Fibroblast of pulmonary artery (primary cell): ENCODE results near the gene KCNF1.

Experiments used
- DNase-seq: peaks from one replicate; pipeline ENCODE4 v3.0.0-alpha.2; 2010; ENCODE audit warnings: low read depth
- H3K4me3 ChIP-seq: replicated peaks from 2 replicates; pipeline ENCODE4 v1.5.1; 2011; ENCODE audit warnings: low read depth, mild to moderate bottlenecking, control low read depth, low read length, moderate library complexity
- TF ChIP-seq, protein P1 (sequence below): IDR thresholded peaks from 2 replicates; pipeline ENCODE4 v1.5.1; 2011; ENCODE audit warnings: mild to moderate bottlenecking, control low read depth, low read length, inconsistent platforms; ENCODE audit errors: missing control alignments

Gene KCNF1

DNA sequence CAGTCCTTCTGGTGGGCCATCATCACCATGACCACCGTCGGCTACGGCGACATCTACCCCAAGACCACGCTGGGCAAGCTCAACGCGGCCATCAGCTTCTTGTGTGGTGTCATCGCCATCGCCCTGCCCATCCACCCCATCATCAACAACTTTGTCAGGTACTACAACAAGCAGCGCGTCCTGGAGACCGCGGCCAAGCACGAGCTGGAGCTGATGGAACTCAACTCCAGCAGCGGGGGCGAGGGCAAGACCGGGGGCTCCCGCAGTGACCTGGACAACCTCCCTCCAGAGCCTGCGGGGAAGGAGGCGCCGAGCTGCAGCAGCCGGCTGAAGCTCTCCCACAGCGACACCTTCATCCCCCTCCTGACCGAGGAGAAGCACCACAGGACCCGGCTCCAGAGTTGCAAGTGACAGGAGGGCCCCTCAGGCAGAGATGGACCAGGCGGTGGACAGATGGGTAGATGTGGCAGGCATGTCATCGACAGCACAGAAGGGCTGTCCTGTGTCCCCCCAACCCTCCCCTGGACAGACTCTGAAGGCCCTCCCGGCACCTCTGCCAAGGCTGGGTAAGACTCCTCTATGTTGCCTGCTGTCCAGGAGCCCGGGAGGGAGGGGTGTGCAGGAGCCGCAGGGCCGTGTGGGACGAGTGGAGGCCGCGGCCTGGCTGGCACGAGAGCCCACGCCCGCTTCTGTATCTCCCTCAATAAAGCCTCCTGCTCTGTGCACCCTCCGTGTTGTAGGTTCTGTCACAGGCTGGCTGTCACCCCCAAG, 2.0 kb downstream of the KCNF1 start:
- no peak for DNase-seq
- no peak overlapping the region for H3K4me3 ChIP-seq
- TF ChIP-seq, protein P1, sequence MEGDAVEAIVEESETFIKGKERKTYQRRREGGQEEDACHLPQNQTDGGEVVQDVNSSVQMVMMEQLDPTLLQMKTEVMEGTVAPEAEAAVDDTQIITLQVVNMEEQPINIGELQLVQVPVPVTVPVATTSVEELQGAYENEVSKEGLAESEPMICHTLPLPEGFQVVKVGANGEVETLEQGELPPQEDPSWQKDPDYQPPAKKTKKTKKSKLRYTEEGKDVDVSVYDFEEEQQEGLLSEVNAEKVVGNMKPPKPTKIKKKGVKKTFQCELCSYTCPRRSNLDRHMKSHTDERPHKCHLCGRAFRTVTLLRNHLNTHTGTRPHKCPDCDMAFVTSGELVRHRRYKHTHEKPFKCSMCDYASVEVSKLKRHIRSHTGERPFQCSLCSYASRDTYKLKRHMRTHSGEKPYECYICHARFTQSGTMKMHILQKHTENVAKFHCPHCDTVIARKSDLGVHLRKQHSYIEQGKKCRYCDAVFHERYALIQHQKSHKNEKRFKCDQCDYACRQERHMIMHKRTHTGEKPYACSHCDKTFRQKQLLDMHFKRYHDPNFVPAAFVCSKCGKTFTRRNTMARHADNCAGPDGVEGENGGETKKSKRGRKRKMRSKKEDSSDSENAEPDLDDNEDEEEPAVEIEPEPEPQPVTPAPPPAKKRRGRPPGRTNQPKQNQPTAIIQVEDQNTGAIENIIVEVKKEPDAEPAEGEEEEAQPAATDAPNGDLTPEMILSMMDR: no peak

DNA sequence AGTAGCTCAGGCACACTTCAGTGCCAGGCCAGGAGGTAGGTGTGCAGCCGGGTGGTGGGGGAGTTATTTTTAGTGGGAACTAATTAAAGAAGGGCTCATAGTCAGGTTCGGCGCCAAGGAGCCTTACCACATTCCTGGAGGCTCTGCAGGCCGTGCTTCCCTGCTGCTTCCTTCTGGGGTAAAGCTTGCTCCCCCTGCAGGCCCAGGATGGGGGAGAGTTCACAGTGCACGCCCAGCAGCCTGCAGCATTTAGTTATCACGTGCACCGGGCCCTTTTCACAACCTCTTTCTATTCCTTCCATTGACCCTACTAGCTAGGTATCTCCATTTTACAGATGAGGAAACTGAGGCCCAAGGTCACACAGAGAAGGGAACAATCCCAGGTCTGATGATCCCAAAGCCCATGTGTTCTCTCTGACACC, 2.5 kb downstream of the KCNF1 start:
- TF ChIP-seq, protein P1: no peak
- DNase-seq: peak; percentile 8
- H3K4me3 ChIP-seq: no peak overlapping the region

DNA sequence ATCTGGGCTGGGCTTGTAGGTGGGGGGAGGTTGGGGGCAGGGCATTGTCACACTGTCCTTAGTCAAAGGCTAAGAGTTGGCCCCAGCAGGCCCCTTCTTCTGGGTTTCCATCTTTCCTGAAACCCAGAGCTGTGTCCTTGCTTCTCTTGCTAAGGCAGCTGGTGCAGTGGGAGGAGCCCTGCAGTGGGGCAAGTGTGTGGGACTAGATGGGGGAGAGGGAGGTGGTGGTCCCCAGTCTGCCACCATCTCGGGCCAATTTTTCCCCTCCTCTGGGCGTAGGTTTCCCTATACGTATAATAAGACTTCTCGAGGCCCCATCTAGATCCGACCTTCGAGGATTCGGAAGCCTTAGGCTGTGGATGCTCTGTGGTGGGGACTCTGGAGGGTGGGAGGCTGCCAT, 3.5 kb downstream of the KCNF1 start:
- DNase-seq: no peak
- H3K4me3 ChIP-seq: no peak overlapping the region
- TF ChIP-seq, protein P1: no peak

DNA sequence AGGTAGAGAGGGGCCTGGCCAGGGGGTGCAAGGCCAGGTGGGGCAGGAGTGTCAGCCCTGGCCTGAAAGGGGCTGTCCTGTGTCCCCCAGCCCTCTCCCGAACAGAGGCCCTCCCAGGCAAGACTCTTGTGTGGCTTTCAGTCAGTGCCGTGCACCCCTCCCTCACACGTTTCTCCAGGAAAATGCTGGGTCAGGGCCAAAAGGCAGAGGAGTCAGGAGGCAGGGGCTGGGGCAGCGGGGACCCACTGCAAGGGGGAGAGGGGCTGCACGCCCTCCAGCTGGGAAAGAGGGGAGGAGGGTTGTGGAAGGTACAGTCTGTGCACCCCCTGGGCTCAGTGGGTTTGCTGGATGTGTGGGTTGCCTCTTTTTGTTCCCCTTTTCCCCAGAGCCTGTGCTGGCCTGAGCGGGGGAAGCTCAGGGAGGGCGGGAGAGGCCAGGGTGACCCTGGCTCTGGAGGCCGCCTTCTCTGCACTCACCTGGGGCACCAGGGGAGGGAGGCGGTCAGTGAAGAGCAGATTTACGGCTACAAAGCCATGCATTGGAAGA, 4.1 kb downstream of the KCNF1 start:
- TF ChIP-seq, protein P1: no peak
- DNase-seq: no peak
- H3K4me3 ChIP-seq: no peak overlapping the region

DNA sequence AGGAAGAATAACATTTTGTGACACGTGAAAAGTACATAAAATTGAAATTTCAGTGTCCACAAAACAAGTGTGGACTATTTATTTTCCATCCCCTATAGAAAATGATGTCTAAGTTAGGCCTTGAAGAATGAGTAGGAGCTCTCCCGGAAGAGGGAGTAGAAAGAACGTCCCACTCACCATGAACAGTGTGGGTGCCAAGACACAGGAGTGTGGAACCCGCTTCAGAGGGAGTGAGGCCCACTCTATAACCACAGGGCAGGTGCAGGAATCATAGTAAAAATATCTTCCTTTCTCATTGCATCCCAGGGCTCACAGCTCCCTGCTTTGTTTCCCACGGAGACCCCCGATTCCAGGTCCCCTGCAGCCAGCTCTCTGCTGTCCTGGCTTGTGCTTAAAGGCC, 5.2 kb downstream of the KCNF1 start:
- TF ChIP-seq, protein P1: no peak
- no peak for DNase-seq
- no peak overlapping the region for H3K4me3 ChIP-seq

DNA sequence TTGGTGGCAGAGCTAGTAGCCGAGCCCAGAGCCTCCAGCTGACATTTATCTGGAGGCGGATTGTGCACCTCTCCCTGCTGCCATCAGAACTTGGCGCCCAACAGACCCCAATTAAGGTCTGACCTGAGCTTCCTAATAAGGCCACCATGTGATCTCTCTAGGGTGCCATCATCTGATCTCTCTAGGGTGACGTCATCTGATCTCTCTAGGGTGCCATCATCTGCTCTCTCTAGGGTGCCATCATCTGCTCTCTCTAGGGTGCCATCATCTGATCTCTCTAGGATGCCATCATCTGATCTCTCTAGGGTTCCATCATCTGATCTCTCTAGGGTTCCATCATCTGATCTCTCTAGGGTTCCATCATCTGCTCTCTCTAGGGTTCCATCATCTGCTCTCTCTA, 6.2 kb downstream of the KCNF1 start:
- H3K4me3 ChIP-seq: no peak overlapping the region
- TF ChIP-seq, protein P1: no peak
- DNase-seq: no peak
